Activated CD4-positive, CD25-positive, alpha-beta regulatory T cell treated with anti-CD3 and anti-CD28 coated beads, Interleukin-2, amount 50 U/mL, for 16 hours (primary cell): ENCODE data around the gene SLC1A6.
"Not testable (repeated sequence)": the region's sequence is repeated elsewhere in the genome, so short reads cannot be mapped to it uniquely, and the experiment has no call there.

Experiments
- DNase-seq: peaks from one replicate; pipeline ENCODE4 v3.0.0-alpha.2; 2020; ENCODE audit warnings: low read depth, low spot score

The SLC1A6 gene

DNA sequence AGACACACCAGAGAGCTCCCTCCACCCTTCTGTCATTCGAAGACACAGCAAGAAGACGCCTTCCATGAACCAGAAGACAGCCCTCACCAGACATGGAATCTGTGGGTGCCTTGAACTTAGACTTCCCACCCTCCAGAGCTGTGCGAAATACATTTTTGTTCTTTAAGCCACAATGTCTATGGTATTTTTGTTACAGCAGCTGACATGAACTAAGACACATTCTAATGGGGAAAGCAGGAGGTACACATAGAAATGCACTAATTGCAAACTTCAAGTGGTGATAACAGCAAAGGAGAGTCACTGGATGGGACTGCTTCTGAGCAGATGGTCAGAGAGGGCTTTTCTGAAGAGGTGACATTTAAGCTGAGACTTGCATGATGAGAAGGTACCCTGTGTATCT, 22.2 kb downstream of the SLC1A6 start:
- DNase-seq = no peak

DNA sequence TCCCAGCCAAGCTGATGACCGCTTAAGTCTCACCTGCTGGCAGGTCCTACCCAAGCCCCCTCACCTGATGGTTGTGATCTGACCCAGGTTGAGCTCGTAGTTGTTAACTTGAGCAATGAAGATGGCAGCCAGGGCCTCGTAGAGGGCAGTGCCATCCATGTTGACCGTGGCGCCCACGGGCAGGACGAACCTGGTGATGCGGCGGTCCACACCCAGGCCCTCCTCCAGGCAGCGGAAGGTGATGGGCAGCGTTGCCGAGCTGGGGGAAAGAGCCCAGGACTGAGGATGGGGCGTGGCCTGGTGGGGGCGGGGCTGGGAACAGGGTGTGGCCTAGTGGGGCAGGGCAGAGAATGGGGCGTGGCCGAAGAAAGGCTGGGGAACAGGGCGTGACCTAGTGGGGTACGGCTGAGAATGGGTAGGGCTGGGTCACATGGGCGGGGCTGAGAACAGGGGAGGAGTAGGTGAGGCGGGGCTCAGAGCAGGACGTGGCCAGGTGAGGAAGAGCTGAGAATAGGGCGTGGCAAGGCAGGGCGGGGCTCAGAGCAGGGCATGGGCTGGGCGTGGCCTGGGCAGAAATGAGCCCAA, 25.5 kb downstream of the SLC1A6 start:
- no peak for DNase-seq

GRCh38 chr19:14952767-14953166, 26.9 kb downstream of the SLC1A6 start:
- no peak for DNase-seq

DNA sequence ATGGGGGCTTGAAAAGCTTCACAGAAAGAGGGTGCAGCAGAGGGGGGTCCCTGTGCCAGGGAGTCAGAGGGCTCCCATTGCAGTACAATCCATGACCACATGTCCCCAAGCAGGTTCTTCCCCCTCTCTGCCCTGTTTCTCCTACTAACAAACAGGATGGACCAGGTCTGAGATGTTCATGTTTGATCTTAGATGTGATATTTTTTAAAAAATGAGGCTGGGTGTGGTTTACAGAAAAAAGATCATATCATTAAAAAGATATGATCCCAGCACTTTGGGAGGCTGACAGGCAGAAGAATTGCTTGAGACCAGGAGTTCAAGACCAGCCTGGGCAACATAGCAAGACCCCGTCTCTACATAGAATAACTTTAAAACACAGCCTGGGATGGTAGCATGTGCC, 29.2 kb downstream of the SLC1A6 start:
- no peak for DNase-seq

GRCh38 chr19:14949876-14950275, 29.8 kb downstream of the SLC1A6 start:
- no peak for DNase-seq

GRCh38 chr19:14949413-14949812, 30.3 kb downstream of the SLC1A6 start:
- not testable (repeated sequence) for DNase-seq

DNA sequence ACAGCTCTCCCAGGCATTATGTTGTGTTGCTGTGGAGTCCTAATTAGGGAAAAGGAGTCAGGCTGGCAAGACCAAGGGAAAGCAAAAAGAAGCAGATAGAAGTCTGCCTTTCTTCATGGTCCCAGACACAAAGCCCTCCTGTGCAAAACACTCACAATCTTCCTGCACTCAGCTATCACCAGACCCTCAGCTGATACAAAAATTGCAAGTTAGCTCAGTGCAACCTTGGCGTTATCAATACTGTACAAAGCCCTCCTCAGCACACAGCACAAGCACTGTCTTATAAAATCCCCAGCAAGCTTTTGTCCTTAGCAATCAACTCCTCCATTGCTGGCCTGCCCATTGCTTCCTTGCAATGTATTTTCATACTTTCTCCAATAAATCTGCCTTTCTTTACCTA, 35.2 kb downstream of the SLC1A6 start:
- DNase-seq = no peak

- no peak for DNase-seq
These were observed 36.1 kb downstream of the SLC1A6 start for GRCh38 chr19:14943601-14944000.

GRCh38 chr19:14941189-14941588, 38.5 kb downstream of the SLC1A6 start, which contains the start of gene OR7C2:
Gene OR7C2 (plus strand): TSS chr19:14941489. CDS start chr19:14941489, 0 bp downstream.
- no peak for DNase-seq

DNA sequence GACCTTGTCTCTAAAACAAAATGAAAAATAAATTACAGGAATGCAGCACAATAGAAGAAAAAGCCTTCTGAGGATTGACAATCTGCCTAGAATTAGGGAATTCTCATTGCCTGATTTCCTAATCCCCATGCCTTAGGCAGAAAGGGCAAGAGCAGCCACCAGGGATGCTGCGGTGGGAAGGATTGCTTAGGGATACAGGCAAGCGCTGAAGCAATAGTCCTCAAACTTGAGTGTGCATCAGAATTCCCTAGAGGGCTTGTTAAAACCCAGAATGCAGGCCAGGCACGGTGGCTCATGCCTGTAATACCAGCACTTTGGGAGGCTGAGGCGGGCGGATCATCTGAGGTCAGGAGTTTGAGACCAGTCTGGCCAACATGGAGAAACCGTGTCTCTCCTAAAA, 39.4 kb downstream of the SLC1A6 start:
- no peak for DNase-seq

DNA sequence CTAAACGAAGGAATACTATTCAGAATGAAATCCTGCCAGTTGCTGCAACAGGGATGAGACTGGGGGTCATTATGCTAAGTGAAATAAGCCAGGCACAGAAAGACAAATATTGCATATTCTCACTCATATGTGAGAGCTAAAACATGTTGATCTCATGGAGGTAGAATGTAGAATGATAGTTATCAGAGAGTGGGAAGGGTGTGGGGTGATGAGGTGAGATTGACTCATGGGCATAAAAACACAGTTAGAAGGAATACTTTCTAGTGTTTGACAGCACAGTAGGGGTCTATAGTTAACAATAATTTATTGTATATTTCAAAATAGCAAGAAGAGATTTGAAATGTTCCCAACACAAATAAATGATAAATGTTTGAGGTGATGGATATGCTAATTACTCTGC, 46.2 kb downstream of the SLC1A6 start:
- DNase-seq = no peak

- DNase-seq = no peak
These were observed 62.8 kb downstream of the SLC1A6 start for GRCh38 chr19:14916848-14917247.

DNA sequence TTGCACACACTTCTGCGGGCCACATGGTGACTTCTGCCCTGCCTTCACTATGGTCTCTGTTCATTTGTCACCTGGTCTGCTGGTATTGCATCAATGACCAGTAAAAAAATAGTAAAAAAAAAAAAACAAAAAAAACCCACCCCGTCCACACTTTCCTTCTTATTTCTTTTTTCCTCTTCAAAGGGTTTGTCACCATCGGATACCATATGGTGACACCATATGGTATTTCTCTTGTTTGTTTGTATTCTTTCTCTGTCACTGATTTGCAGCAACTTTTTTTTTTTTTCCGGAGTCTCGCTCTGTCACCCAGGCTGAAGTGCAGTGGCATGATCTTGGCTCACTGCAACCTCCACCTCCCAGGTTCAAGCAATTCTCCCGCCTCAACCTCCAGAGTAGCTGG, 64.5 kb downstream of the SLC1A6 start:
- DNase-seq = no peak

- DNase-seq = no peak
These were observed 73.0 kb downstream of the SLC1A6 start for GRCh38 chr19:14906711-14907110.

GRCh38 chr19:14901675-14902260, 77.9 kb downstream of the SLC1A6 start:
- DNase-seq = no peak
